GM19372 (cell line): ENCODE data around the gene CBX3.
"Not testable (repeated sequence)": the region's sequence is repeated elsewhere in the genome, so short reads cannot be mapped to it uniquely, and the experiment has no call there.

Source experiments
- ATAC-seq: cut with Tn5 transposase; IDR thresholded peaks from one replicate; pipeline ENCODE4 v1.9.1; 2021; ENCODE audit warnings: mild to moderate bottlenecking, low read depth, moderate library complexity; ENCODE audit not compliant: unreplicated experiment

Gene CBX3

GRCh38 chr7:26186364-26187311, 14.9 kb upstream of the CBX3 start:
- ATAC-seq, result no peak

DNA sequence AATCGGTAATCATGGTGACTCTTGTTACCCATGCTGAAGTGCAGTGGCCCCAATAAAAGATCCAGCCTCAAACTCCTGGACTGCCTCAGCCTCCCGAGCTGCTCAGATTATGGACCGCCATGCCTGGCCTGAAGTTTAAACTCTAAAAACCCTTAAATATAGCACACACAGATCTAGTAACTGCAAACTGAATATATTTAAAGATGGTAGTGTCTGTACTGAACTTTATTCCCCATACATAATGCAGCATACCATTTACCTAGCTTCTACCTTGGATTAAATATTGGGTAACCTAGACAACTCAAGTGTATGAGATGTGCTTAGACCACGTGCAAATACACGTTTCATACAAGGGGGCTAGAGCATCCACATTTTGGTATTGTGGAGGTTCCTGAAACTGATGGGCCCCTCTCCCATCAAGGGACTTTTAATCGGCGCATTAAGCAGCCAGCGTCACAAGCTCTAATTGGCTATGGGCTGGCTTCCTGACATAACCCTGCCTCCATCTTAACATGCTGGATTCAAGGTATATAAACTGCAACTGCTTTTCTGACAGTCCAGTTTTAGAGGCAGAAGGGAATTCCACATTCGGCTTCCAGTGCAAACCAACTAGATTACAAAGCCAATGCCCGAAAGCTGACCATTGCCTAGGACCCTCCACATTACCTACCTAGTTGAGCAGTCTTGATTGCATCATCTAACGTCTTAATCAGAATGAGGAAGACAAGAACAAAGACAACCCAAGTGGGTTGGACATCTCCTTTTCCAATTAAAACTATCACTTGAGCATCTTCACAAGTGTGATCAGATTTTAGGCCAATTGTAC, 14.0 kb upstream of the CBX3 start:
- no peak for ATAC-seq

GRCh38 chr7:26188206-26188956, 13.2 kb upstream of the CBX3 start:
- ATAC-seq, result no peak

GRCh38 chr7:26188957-26189541, 12.5 kb upstream of the CBX3 start:
- no peak for ATAC-seq

DNA sequence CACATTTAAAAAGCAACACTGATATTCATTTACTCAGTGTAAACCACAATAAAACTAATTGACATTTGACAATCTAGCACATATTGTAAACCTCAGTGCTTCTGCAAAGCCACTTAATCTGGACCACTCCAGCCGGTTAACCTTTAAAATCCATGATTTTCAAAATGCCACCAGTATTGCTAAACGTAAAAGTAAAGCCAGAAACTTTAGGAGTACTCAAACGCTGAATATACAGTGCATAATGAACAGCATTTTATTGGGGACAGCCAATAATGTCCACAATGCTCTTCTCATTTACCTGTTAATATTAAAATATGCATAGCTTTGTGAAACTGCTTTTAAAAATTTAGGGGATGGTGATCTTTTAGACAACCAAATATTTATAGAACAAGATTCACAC, 11.8 kb upstream of the CBX3 start:
- ATAC-seq, result no peak

- ATAC-seq, result no peak
These were observed 11.1 kb upstream of the CBX3 start for GRCh38 chr7:26190417-26190869.

DNA sequence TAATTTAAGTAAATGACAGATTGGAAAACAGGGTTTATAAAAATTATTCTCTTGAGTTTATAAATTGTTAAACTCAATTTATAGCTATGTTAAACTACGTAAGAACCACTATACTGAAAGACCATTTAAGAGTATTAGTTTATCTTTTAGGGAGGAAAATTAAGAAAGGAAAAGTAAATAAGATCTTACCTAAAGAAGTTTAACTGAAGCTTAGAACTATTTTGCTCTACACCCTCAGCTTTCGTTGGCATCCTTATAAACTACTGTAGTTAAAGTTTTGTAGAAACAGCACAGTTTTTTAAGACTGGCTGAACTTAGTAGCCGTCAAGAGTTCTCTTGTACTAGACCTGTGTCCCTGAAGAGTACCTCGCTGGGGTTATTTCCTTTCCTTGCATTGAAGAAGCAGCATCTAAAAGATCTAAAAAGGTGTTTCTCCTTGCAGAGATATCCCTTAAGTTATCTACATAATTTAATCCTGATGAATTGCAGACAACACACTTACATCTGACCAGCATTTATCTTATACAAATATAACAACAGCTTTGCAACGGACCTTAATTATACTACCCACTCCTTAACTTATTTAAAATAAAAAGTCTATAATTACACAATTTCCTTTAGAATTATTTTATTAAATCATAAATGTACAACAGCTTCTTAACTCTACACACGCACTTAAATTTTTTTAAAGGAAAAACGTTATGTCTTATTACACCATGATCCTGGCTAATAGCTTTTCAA, 10.1 kb upstream of the CBX3 start:
- ATAC-seq, result no peak

- no peak for ATAC-seq
These were observed 9.5 kb upstream of the CBX3 start for GRCh38 chr7:26191974-26192479.

- ATAC-seq, result no peak
These were observed 9.0 kb upstream of the CBX3 start for GRCh38 chr7:26192485-26193087.

- ATAC-seq, result no peak
These were observed 7.9 kb upstream of the CBX3 start for GRCh38 chr7:26193432-26194207.

DNA sequence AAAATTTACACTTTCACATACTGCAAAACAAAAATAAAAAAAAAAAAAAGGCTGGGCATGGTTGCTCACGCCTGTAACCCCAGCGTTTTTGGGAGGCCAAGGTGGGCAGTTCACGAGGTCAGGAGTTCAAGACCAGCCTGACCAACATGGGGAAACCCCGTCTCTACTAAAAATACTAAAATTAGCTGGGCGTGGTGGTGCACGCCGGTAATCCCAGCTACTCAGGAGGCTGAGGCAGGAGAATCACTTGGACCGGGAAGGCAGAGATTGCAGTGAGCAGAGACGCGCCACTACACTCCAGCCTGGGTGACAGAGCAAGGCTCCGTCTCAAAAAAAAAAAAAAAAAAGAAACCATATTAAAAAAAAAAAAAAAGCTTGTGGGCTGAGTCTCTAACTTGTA, 6.8 kb upstream of the CBX3 start:
- ATAC-seq, result not testable (repeated sequence)

DNA sequence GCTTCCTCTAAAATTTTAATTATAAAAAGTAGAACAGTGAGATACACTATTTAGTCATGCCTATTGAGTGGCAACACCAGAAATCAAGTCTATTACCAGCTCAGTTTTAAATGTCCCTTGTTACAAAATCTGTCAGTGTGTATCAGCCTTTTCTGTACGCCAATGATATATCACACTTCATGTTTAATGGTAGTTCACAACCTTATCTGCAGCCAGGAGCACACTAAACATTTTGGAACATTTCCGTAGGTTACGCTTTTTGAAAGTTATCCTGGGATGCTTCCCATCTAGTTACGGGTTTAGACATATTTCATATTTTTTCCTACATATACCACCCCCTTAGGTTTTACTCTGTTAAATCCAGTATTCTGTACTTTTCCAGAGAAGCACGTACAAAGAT, 6.4 kb upstream of the CBX3 start:
- no peak for ATAC-seq

DNA sequence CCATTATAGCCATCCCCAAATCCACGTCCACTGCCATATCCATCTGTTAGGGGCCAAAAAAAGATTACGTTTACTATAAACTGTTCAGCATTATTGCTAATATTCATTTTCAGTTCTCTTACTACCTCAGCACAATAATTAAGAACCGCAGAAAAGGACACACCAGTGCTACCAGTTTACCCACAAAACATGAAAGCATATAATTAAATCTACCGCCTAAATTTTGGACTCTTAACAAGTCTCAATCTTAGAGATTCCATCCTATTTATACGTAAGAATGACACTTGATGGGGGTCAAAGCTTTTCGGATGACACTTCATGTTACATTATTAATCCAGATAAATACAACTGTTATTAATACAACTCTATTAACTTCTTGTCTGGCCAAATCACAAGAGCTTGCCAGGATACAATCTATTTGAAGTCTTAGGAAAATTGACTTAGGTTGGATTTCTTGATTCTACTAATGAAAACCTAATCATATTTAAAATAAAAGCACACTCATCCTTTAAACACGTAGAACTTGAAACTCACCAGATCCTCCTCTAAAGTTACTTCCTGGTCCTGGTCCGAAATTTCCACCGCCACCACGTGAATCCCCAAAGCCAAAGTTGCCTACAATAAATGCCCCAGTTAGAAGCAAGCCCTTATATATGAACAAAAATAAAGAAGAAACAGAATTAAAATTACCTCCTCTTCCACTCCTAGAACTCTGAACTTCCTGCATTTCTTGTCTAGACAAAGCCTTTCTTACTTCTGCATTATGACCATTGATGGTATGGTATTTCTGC, 5.5 kb upstream of the CBX3 start:
- no peak for ATAC-seq

DNA sequence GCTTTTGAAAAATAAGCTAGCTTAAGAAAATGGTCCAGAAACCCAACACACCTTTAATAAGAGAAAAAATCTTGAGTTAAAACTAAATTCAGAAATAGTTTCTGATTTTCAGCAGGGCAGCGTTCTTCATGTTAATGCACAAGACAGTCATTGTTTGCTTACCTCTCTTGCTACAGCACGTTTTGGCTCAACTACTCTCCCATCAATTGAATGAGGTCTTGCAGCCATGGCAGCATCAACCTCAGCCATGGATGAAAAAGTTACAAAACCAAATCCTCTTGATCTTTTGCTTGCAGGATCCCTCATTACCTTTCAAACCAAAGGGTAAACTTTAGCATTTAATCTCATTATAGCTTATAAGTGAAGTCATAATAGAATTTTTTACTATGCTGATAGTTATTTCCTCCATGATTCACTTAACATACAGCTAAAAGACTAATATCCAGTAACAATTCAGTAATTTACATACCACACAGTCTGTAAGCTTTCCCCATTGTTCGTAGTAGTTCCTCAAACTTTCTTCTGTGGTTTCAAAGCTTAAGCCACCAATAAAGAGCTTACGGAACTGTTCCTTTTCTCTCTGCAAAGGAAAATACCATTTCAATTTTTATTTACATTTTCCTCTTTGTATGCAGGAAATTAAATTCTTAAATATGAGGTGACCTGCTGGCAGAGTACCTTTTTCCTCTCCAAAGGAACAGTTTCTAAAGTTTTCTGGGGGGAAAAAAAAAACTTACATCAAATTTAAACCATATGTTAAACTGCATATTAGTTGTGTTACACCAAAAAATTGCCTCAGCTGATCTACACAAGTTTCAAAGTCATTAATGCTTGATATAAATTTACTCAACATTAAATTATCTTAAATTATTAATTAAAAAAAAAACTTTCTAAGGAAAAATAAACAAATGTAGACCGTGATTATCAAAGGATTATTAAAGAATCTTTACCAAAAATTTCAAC, 4.1 kb upstream of the CBX3 start:
- no peak for ATAC-seq

DNA sequence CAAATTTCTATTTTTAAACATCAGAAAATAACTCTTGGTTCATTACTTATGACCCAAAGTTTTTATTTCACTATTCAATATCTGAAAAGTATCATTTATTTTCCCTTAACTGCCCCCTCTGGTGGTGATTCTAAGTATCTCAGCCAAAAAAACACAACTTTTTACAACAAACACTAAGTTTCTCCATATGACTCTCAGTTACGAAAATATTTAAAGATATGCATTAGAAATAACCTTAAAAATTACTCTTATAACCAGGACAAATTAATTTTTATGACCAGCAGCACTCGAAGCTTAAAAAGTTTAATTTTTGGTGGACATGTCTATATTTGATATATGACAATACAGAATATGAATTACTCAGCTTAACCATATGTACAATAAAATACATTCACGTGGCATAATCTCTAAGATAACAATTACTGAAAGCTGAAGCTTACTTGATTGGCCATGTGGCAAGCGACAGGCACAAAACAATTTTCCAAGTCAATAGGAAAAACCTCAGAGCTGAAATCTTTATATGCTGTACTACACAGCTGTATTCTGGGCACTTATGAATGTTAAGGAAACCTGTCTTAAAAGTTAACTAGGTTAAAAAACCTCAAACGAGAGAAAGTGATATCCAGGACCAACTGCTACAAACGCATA, 3.3 kb upstream of the CBX3 start:
- no peak for ATAC-seq

DNA sequence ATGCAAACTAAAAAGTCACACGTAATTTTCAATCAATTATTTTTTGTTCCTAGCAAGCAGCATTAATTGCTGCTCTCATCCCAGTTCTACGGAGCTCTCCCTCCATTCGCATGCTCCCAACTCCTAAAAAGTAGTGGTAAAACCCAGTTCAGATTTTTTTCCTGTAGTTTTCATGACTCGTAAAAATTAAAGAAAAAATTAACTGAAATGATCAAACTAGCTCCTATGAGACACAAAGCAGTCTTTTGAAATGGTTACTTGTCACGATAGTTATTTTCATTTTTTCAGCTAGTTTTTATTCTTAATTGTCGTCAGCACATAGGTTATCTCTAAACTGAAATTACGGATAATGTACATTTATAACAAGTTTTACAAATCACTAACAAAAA, 2.8 kb upstream of the CBX3 start:
- ATAC-seq, result no peak
